ENCODE measurements around the gene CELF2.

The CELF2 gene

GRCh38 chr10:11074536-11075267 lies 57.0 kb downstream of the CELF2 start:
- Histone ChIP-seq H3K27ac (ENCODE audit: low read depth in 2 of 2, low read length in 2 of 2) (no peak overlapping the region), H3K4me1 (ENCODE audit: control insufficient read depth in 2 of 2, insufficient read depth in 2 of 2, low read length in 2 of 2) (no peaks in the 10 kb centered on the region)

GRCh38 chr10:11076221-11076620 lies 58.5 kb downstream of the CELF2 start:
- Histone ChIP-seq H3K9ac (ENCODE audit: low read depth in 1 of 2, low read length in 2 of 2) (no peak overlapping the region), H3K4me1 (ENCODE audit: control insufficient read depth in 2 of 2, insufficient read depth in 2 of 2, low read length in 2 of 2) (no peaks in the 10 kb centered on the region), H3K9me3 (ENCODE audit: control insufficient read depth in 2 of 2, low read length in 2 of 2) (no peaks in the 10 kb centered on the region), H3K4me3 (ENCODE audit: low read length in 2 of 2) (no peak overlapping the region), H3K27me3 (ENCODE audit: control insufficient read depth in 2 of 2, insufficient read depth in 2 of 2, low read length in 2 of 2) (no peaks in the 10 kb centered on the region), H3K27ac (ENCODE audit: low read depth in 2 of 2, low read length in 2 of 2) (no peak overlapping the region), H3K36me3 (ENCODE audit: control insufficient read depth in 2 of 2, insufficient read depth in 2 of 2, low read length in 2 of 2) (no peaks in the 10 kb centered on the region)

More at GRCh38 chr10:11074536-11075267, 57.0 kb downstream of the CELF2 start:
- Histone ChIP-seq H3K36me3 (ENCODE audit: control insufficient read depth in 2 of 2, insufficient read depth in 2 of 2, low read length in 2 of 2) (no peaks in the 10 kb centered on the region), H3K27me3 (ENCODE audit: control insufficient read depth in 2 of 2, insufficient read depth in 2 of 2, low read length in 2 of 2) (no peaks in the 10 kb centered on the region), H3K9ac (ENCODE audit: low read depth in 1 of 2, low read length in 2 of 2) (no peak overlapping the region), H3K4me3 (ENCODE audit: low read length in 2 of 2) (no peak overlapping the region), H3K9me3 (ENCODE audit: control insufficient read depth in 2 of 2, low read length in 2 of 2) (no peaks in the 10 kb centered on the region)

DNA sequence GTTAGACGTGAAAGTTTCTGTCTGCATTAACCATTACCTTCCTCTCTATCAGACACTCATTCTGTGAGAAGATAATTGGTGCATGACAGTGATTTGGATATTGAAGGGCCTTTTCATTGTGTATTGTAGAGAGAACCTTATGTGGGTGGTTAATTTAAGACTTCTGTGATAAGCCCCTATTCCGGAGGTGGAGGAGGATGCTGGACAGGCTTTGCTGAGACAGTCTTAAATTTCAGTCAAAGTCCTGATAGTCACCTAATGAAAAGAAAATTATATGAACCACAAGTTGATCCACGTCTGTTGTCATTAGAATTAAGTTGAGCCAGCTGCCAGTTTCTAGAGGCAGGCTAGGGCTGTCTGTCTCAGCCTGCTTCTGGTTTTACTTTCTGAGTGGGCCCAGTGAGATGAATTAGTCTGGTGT lies 62.9 kb downstream of the CELF2 start:
- Histone ChIP-seq H3K9ac (ENCODE audit: low read depth in 1 of 2, low read length in 2 of 2) (no peak overlapping the region), H3K27me3 (ENCODE audit: control insufficient read depth in 2 of 2, insufficient read depth in 2 of 2, low read length in 2 of 2) (no peaks in the 10 kb centered on the region), H3K36me3 (ENCODE audit: control insufficient read depth in 2 of 2, insufficient read depth in 2 of 2, low read length in 2 of 2) (no peaks in the 10 kb centered on the region), H3K4me1 (ENCODE audit: control insufficient read depth in 2 of 2, insufficient read depth in 2 of 2, low read length in 2 of 2) (no peaks in the 10 kb centered on the region), H3K4me3 (ENCODE audit: low read length in 2 of 2) (no peak overlapping the region), H3K27ac (ENCODE audit: low read depth in 2 of 2, low read length in 2 of 2) (no peak overlapping the region), H3K9me3 (ENCODE audit: control insufficient read depth in 2 of 2, low read length in 2 of 2) (no peaks in the 10 kb centered on the region)

DNA sequence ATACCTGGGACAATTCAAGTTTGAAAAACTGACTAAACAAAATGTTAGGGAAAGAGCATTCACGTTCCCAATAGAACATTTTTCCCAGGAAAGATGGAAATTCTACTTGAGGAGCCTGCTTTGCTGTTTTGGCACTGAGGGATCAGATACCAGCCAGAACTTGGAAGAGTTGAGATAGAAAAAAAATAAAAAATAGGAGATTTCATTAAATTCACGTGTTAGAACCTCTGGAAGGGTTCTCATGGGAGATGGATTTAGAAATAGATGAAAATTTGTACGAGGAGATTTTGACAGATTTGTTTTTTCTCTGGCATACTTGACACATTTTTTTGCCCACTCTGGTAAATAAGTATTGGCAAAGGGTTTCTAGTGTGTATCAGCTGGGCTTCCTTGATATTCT lies 63.7 kb downstream of the CELF2 start:
- Histone ChIP-seq H3K4me1 (ENCODE audit: control insufficient read depth in 2 of 2, insufficient read depth in 2 of 2, low read length in 2 of 2) (no peaks in the 10 kb centered on the region), H3K4me3 (ENCODE audit: low read length in 2 of 2) (no peak overlapping the region), H3K27ac (ENCODE audit: low read depth in 2 of 2, low read length in 2 of 2) (no peak overlapping the region), H3K9me3 (ENCODE audit: control insufficient read depth in 2 of 2, low read length in 2 of 2) (no peaks in the 10 kb centered on the region), H3K9ac (ENCODE audit: low read depth in 1 of 2, low read length in 2 of 2) (no peak overlapping the region), H3K27me3 (ENCODE audit: control insufficient read depth in 2 of 2, insufficient read depth in 2 of 2, low read length in 2 of 2) (no peaks in the 10 kb centered on the region), H3K36me3 (ENCODE audit: control insufficient read depth in 2 of 2, insufficient read depth in 2 of 2, low read length in 2 of 2) (no peaks in the 10 kb centered on the region)

- no peaks in the 10 kb centered on the region for H3K9me3 ChIP-seq (ENCODE audit: control insufficient read depth in 2 of 2, low read length in 2 of 2)
- no peak overlapping the region for H3K4me3 ChIP-seq (ENCODE audit: low read length in 2 of 2)
- no peaks in the 10 kb centered on the region for H3K36me3 ChIP-seq (ENCODE audit: control insufficient read depth in 2 of 2, insufficient read depth in 2 of 2, low read length in 2 of 2)
- H3K4me1 ChIP-seq (ENCODE audit: control insufficient read depth in 2 of 2, insufficient read depth in 2 of 2, low read length in 2 of 2) = no peaks in the 10 kb centered on the region
- H3K27me3 ChIP-seq (ENCODE audit: control insufficient read depth in 2 of 2, insufficient read depth in 2 of 2, low read length in 2 of 2) = no peaks in the 10 kb centered on the region
- H3K9ac ChIP-seq (ENCODE audit: low read depth in 1 of 2, low read length in 2 of 2) = no peak overlapping the region
- no peak overlapping the region for H3K27ac ChIP-seq (ENCODE audit: low read depth in 2 of 2, low read length in 2 of 2)
Observed at GRCh38 chr10:11082526-11082925, 64.9 kb downstream of the CELF2 start.

- Histone ChIP-seq H3K36me3 (ENCODE audit: control insufficient read depth in 2 of 2, insufficient read depth in 2 of 2, low read length in 2 of 2) (no peaks in the 10 kb centered on the region), H3K4me1 (ENCODE audit: control insufficient read depth in 2 of 2, insufficient read depth in 2 of 2, low read length in 2 of 2) (no peaks in the 10 kb centered on the region), H3K4me3 (ENCODE audit: low read length in 2 of 2) (no peak overlapping the region), H3K27ac (ENCODE audit: low read depth in 2 of 2, low read length in 2 of 2) (no peak overlapping the region), H3K27me3 (ENCODE audit: control insufficient read depth in 2 of 2, insufficient read depth in 2 of 2, low read length in 2 of 2) (no peaks in the 10 kb centered on the region), H3K9me3 (ENCODE audit: control insufficient read depth in 2 of 2, low read length in 2 of 2) (no peaks in the 10 kb centered on the region), H3K9ac (ENCODE audit: low read depth in 1 of 2, low read length in 2 of 2) (no peak overlapping the region)
Observed at GRCh38 chr10:11083051-11083450, 65.4 kb downstream of the CELF2 start.

DNA sequence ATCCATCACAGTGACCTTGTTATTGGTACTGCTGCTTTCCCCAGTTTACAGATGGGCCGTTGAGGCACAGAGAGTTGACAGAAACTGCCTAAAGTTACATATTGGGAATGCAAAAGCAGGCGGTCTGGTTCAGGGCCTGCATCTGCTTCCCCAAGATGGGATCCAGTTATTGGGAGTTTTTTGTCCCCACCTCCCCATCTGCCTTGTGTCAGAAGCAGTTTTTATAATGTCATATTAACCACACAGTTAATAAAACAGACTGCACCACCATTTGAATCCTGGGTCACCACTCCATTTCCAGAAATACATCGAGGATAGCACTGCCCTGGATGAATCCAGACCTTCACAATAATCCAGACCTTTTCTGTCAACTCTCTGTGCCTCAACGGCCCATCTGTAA lies 67.9 kb downstream of the CELF2 start:
- H3K9ac ChIP-seq (ENCODE audit: low read depth in 1 of 2, low read length in 2 of 2) = no peak overlapping the region
- H3K4me1 ChIP-seq (ENCODE audit: control insufficient read depth in 2 of 2, insufficient read depth in 2 of 2, low read length in 2 of 2) = no peaks in the 10 kb centered on the region
- H3K27me3 ChIP-seq (ENCODE audit: control insufficient read depth in 2 of 2, insufficient read depth in 2 of 2, low read length in 2 of 2) = no peaks in the 10 kb centered on the region
- H3K9me3 ChIP-seq (ENCODE audit: control insufficient read depth in 2 of 2, low read length in 2 of 2) = no peaks in the 10 kb centered on the region
- H3K27ac ChIP-seq (ENCODE audit: low read depth in 2 of 2, low read length in 2 of 2) = no peak overlapping the region
- H3K36me3 ChIP-seq (ENCODE audit: control insufficient read depth in 2 of 2, insufficient read depth in 2 of 2, low read length in 2 of 2) = no peaks in the 10 kb centered on the region
- H3K4me3 ChIP-seq (ENCODE audit: low read length in 2 of 2) = no peak overlapping the region

DNA sequence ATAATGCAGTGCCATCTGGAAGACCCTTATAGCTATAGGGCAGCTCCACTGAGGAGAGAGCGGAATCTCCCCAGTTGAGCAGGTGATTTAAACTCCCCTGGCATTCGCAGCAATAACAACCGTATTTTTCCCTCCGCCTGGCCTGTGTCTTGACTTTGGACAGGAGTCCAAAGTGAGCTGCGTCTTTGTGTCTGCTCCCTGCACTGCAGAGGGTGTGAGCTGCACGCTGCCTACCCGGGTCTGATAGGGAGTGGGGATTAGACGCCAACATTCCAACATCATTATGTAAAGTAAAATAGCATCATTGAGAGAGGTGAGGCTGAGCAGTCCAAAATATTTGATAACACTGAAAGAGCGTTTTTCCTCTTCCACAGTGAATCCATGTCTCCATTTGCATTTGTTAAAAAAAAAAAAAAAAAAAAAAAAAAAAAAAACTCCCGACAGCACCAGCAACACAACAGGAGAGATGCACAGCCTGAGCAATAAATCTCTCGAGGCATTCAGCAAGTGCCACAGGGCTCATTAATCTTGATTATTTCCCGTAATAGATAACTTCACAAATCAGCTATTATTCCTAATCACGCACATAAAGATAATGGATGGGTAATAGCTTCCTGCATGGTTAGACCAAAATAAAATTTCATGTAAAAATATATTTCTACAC lies 68.6 kb downstream of the CELF2 start:
- Histone ChIP-seq H3K4me1 (ENCODE audit: control insufficient read depth in 2 of 2, insufficient read depth in 2 of 2, low read length in 2 of 2) (no peaks in the 10 kb centered on the region), H3K9me3 (ENCODE audit: control insufficient read depth in 2 of 2, low read length in 2 of 2) (no peaks in the 10 kb centered on the region), H3K27me3 (ENCODE audit: control insufficient read depth in 2 of 2, insufficient read depth in 2 of 2, low read length in 2 of 2) (no peaks in the 10 kb centered on the region), H3K9ac (ENCODE audit: low read depth in 1 of 2, low read length in 2 of 2) (no peak overlapping the region), H3K36me3 (ENCODE audit: control insufficient read depth in 2 of 2, insufficient read depth in 2 of 2, low read length in 2 of 2) (no peaks in the 10 kb centered on the region), H3K27ac (ENCODE audit: low read depth in 2 of 2, low read length in 2 of 2) (no peak overlapping the region), H3K4me3 (ENCODE audit: low read length in 2 of 2) (no peak overlapping the region)

DNA sequence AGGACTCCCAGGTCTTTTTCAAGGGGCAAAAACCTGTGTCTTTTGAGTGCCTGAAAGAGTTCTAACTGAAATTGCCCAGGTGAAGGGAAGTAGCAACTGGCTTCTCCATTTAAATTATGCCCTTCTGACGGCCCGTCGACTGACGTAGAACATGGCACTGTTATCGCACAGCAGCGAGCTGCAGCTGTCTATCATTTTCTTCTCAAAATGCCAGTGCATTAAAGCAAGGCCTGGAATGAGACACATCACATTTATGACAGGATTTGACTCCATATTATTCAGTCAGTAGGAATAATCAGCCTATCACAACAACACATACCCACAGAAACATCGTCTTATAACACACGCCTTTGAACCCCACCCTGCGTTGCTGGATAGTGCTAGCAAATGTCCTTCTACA lies 69.7 kb downstream of the CELF2 start:
- Histone ChIP-seq H3K27ac (ENCODE audit: low read depth in 2 of 2, low read length in 2 of 2) (no peak overlapping the region), H3K4me1 (ENCODE audit: control insufficient read depth in 2 of 2, insufficient read depth in 2 of 2, low read length in 2 of 2) (no peaks in the 10 kb centered on the region), H3K27me3 (ENCODE audit: control insufficient read depth in 2 of 2, insufficient read depth in 2 of 2, low read length in 2 of 2) (no peaks in the 10 kb centered on the region), H3K36me3 (ENCODE audit: control insufficient read depth in 2 of 2, insufficient read depth in 2 of 2, low read length in 2 of 2) (no peaks in the 10 kb centered on the region), H3K4me3 (ENCODE audit: low read length in 2 of 2) (no peak overlapping the region), H3K9ac (ENCODE audit: low read depth in 1 of 2, low read length in 2 of 2) (no peak overlapping the region), H3K9me3 (ENCODE audit: control insufficient read depth in 2 of 2, low read length in 2 of 2) (no peaks in the 10 kb centered on the region)

DNA sequence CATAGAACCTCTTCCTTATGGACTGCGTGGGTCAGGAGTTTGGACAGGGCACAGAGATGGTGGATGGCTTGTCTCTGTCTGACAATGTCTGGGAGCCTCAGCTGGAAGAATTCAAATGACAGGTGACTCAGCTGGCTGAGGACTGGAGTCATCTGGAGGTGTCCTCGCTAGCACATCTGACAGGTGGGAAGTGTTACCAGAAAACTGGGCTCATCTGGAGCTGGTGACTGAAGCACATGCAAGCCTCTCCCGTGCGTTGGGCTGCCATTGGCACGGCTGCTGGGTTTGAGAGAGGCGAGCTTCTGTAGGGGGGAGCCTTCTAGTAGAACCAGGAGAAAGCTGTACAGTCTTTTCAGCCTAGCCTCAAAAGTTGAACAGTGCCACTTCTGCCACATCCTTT lies 71.0 kb downstream of the CELF2 start:
- Histone ChIP-seq H3K9ac (ENCODE audit: low read depth in 1 of 2, low read length in 2 of 2) (no peak overlapping the region), H3K4me1 (ENCODE audit: control insufficient read depth in 2 of 2, insufficient read depth in 2 of 2, low read length in 2 of 2) (no peaks in the 10 kb centered on the region), H3K27ac (ENCODE audit: low read depth in 2 of 2, low read length in 2 of 2) (no peak overlapping the region), H3K27me3 (ENCODE audit: control insufficient read depth in 2 of 2, insufficient read depth in 2 of 2, low read length in 2 of 2) (no peaks in the 10 kb centered on the region), H3K9me3 (ENCODE audit: control insufficient read depth in 2 of 2, low read length in 2 of 2) (no peaks in the 10 kb centered on the region), H3K36me3 (ENCODE audit: control insufficient read depth in 2 of 2, insufficient read depth in 2 of 2, low read length in 2 of 2) (no peaks in the 10 kb centered on the region), H3K4me3 (ENCODE audit: low read length in 2 of 2) (no peak overlapping the region)

All from mucosa of rectum (tissue), 2 donors.